Measurements from ENCODE around the gene G6PC1. TPM values are rescaled to one million over a fixed set of nuclear protein-coding genes. Genes with fewer than 3 reads are reported as not detected.

G6PC1 gene
- total RNA-seq, 1 donor: not detected

GRCh38 chr17:42877037-42877436 lies 23.6 kb upstream of the G6PC1 start:
- TF ChIP-seq CTCF (IDR thresholded peaks at IDR 0.05; ENCODE audit: extremely low read depth, low read depth, low read length): no peak
- H3K9me3 ChIP-seq (ENCODE audit: low read depth, low read length): no peaks in the 10 kb centered on the region

GRCh38 chr17:42878123-42878880 lies 22.3 kb upstream of the G6PC1 start:
- TF ChIP-seq CTCF (IDR thresholded peaks at IDR 0.05; ENCODE audit: extremely low read depth, low read depth, low read length): no peak
- H3K36me3 ChIP-seq (ENCODE audit: insufficient read depth, low read length): no peaks in the 10 kb centered on the region
- no peak for DNase-seq (ENCODE audit: insufficient read length, low spot score, missing footprints)

More at GRCh38 chr17:42877037-42877436, 23.6 kb upstream of the G6PC1 start:
- Histone ChIP-seq H3K27me3 (ENCODE audit: insufficient read depth, low read length) (peaks cover 23% of the 10 kb centered on the region), H4K20me1 (ENCODE audit: insufficient read depth, low read length) (no peaks in the 10 kb centered on the region), H3K79me2 (ENCODE audit: insufficient read depth, low read length) (no peaks in the 10 kb centered on the region), H2AFZ (ENCODE audit: low read length) (no peak overlapping the region), H3K27ac (ENCODE audit: low read depth, low read length) (no peak overlapping the region), H3K4me2 (ENCODE audit: insufficient read depth, low read length) (no peak overlapping the region), H3K36me3 (ENCODE audit: insufficient read depth, low read length) (no peaks in the 10 kb centered on the region), H3K4me1 (ENCODE audit: insufficient read depth, low read length) (no peaks in the 10 kb centered on the region), H3K4me3 (ENCODE audit: insufficient read depth, low read length) (no peak overlapping the region)
- DNase-seq (ENCODE audit: insufficient read length, low spot score, missing footprints): no peak

GRCh38 chr17:42878924-42879595 lies 21.5 kb upstream of the G6PC1 start:
- Histone ChIP-seq H3K4me2 (ENCODE audit: insufficient read depth, low read length) (no peak overlapping the region), H3K36me3 (ENCODE audit: insufficient read depth, low read length) (no peaks in the 10 kb centered on the region), H3K27ac (ENCODE audit: low read depth, low read length) (no peak overlapping the region), H3K4me1 (ENCODE audit: insufficient read depth, low read length) (no peaks in the 10 kb centered on the region), H3K4me3 (ENCODE audit: insufficient read depth, low read length) (no peak overlapping the region), H3K27me3 (ENCODE audit: insufficient read depth, low read length) (peaks cover 21% of the 10 kb centered on the region), H3K79me2 (ENCODE audit: insufficient read depth, low read length) (no peaks in the 10 kb centered on the region), H2AFZ (ENCODE audit: low read length) (no peak overlapping the region), H3K9me3 (ENCODE audit: low read depth, low read length) (no peaks in the 10 kb centered on the region), H4K20me1 (ENCODE audit: insufficient read depth, low read length) (no peaks in the 10 kb centered on the region)
- TF ChIP-seq CTCF (IDR thresholded peaks at IDR 0.05; ENCODE audit: extremely low read depth, low read depth, low read length): no peak
- DNase-seq (ENCODE audit: insufficient read length, low spot score, missing footprints): no peak

More at GRCh38 chr17:42878123-42878880, 22.3 kb upstream of the G6PC1 start:
- Histone ChIP-seq H3K4me1 (ENCODE audit: insufficient read depth, low read length) (no peaks in the 10 kb centered on the region), H3K27ac (ENCODE audit: low read depth, low read length) (no peak overlapping the region), H3K27me3 (ENCODE audit: insufficient read depth, low read length) (peaks cover 21% of the 10 kb centered on the region), H3K4me3 (ENCODE audit: insufficient read depth, low read length) (no peak overlapping the region), H4K20me1 (ENCODE audit: insufficient read depth, low read length) (no peaks in the 10 kb centered on the region), H2AFZ (ENCODE audit: low read length) (no peak overlapping the region), H3K9me3 (ENCODE audit: low read depth, low read length) (no peaks in the 10 kb centered on the region), H3K4me2 (ENCODE audit: insufficient read depth, low read length) (no peak overlapping the region), H3K79me2 (ENCODE audit: insufficient read depth, low read length) (no peaks in the 10 kb centered on the region)

GRCh38 chr17:42879596-42879985 lies 21.0 kb upstream of the G6PC1 start:
- H3K36me3 ChIP-seq (ENCODE audit: insufficient read depth, low read length): no peaks in the 10 kb centered on the region
- H3K9me3 ChIP-seq (ENCODE audit: low read depth, low read length): no peaks in the 10 kb centered on the region
- no peaks in the 10 kb centered on the region for H4K20me1 ChIP-seq (ENCODE audit: insufficient read depth, low read length)
- no peak overlapping the region for H3K4me3 ChIP-seq (ENCODE audit: insufficient read depth, low read length)
- no peak overlapping the region for H2AFZ ChIP-seq (ENCODE audit: low read length)
- no peaks in the 10 kb centered on the region for H3K79me2 ChIP-seq (ENCODE audit: insufficient read depth, low read length)
- TF ChIP-seq CTCF (IDR thresholded peaks at IDR 0.05; ENCODE audit: extremely low read depth, low read depth, low read length): no peak
- no peak overlapping the region for H3K4me2 ChIP-seq (ENCODE audit: insufficient read depth, low read length)
- peak; percentile 85 for DNase-seq (ENCODE audit: insufficient read length, low spot score, missing footprints)
- H3K27ac ChIP-seq (ENCODE audit: low read depth, low read length): no peak overlapping the region
- peaks cover 21% of the 10 kb centered on the region for H3K27me3 ChIP-seq (ENCODE audit: insufficient read depth, low read length)
- no peaks in the 10 kb centered on the region for H3K4me1 ChIP-seq (ENCODE audit: insufficient read depth, low read length)
